Measurements from ENCODE around the gene CLDN5.

CLDN5 gene

GRCh38 chr22:19473578-19473977 is 50.6 kb downstream of the CLDN5 start:
- no peak overlapping the region for H3K9ac ChIP-seq (ENCODE audit: low read depth in 1 of 2, low read length in 2 of 2)
- H3K4me1 ChIP-seq (ENCODE audit: control insufficient read depth in 2 of 2, insufficient read depth in 2 of 2, low read length in 2 of 2) = peaks cover 9 to 12% of the 10 kb centered on the region in 2 donors
- H3K36me3 ChIP-seq (ENCODE audit: control insufficient read depth in 2 of 2, insufficient read depth in 2 of 2, low read length in 2 of 2) = peaks cover 54 to 59% of the 10 kb centered on the region in 2 donors
- H3K9me3 ChIP-seq (ENCODE audit: control insufficient read depth in 2 of 2, low read length in 2 of 2) = no peaks in the 10 kb centered on the region
- H3K4me3 ChIP-seq (ENCODE audit: low read length in 2 of 2) = no peak overlapping the region
- no peaks in the 10 kb centered on the region for H3K27me3 ChIP-seq (ENCODE audit: control insufficient read depth in 2 of 2, insufficient read depth in 2 of 2, low read length in 2 of 2)
- H3K27ac ChIP-seq (ENCODE audit: low read depth in 2 of 2, low read length in 2 of 2) = no peak overlapping the region
